Vagina (tissue), 2 donors: ENCODE measurements around the gene KRT9. TPM values are rescaled to one million over a fixed set of nuclear protein-coding genes. Genes with fewer than 3 reads are reported as not detected.

ENCODE experiments used
- DNase-seq, 2 donors: peaks; one replicate each; pipeline ENCODE4 v3.0.0-alpha.2; 2017; ENCODE audit errors: extremely low spot score in 2 of 2
- H3K27ac ChIP-seq: fragments of 200-600 bp; sonication (generic); one replicate; pipeline ENCODE4 v1.5.1; 2019
- H3K27me3 ChIP-seq: fragments of 200-600 bp; sonication (generic); one replicate; pipeline ENCODE4 v1.5.1; 2019
- H3K36me3 ChIP-seq, 2 donors: fragments of 200-600 bp; sonication (generic); one replicate each; pipeline ENCODE4 v1.5.1; 2017 to 2019
- H3K4me1 ChIP-seq: fragments of 200-600 bp; sonication (generic); one replicate; pipeline ENCODE4 v1.5.1; 2019
- H3K4me3 ChIP-seq, 2 donors: fragments of 200-600 bp; sonication (generic); 1 replicate in 1 of 2; 2 replicates in 1 of 2; pipeline ENCODE4 v1.5.1; 2016 to 2019
- H3K9me3 ChIP-seq: fragments of 200-600 bp; sonication (generic); one replicate; pipeline ENCODE4 v1.5.1; 2019
- POLR2A ChIP-seq, 2 donors: fragments of 450-650 bp; IDR thresholded peaks; one replicate each; pipeline ENCODE4 v1.6.1; 2017; ENCODE audit warnings: antibody characterized with exemption in 2 of 2, mild to moderate bottlenecking in 2 of 2, moderate library complexity in 2 of 2
- POLR2AphosphoS5 ChIP-seq, 2 donors: sonication (generic); formaldehyde crosslinking; IDR thresholded peaks; one replicate each; pipeline ENCODE4 v1.9.0; 2017; ENCODE audit warnings: antibody characterized with exemption in 2 of 2, mild to moderate bottlenecking in 2 of 2, low read depth in 1 of 2; ENCODE audit not compliant: insufficient read depth in 1 of 2
- intact Hi-C: fragments of 100-400 bp; cut with DNase I; formaldehyde crosslinking; loops from one replicate; pipeline ENCODE4 v1.15.1; 2023
- total RNA-seq: library from RNA; depleted of rRNA; stranded (reverse); fragments of >200 nt; gene quantifications from one replicate; pipeline ENCODE4 v1.2.3, GENCODE V29; 2016
- TF ChIP-seq, protein P1 (sequence below), 3 experiments: fragments of 450-650 bp in 2 of 3; fragments of 200-600 bp in 1 of 3; sonication (generic) in 1 of 3; IDR thresholded peaks; one replicate each; pipeline ENCODE4 v1.5.1; 2017 to 2019; ENCODE audit warnings: antibody characterized with exemption in 3 of 3, mild to moderate bottlenecking in 2 of 3, moderate library complexity in 2 of 3

The KRT9 gene
- total RNA-seq, 1 donor from 2014 or later: not detected

DNA sequence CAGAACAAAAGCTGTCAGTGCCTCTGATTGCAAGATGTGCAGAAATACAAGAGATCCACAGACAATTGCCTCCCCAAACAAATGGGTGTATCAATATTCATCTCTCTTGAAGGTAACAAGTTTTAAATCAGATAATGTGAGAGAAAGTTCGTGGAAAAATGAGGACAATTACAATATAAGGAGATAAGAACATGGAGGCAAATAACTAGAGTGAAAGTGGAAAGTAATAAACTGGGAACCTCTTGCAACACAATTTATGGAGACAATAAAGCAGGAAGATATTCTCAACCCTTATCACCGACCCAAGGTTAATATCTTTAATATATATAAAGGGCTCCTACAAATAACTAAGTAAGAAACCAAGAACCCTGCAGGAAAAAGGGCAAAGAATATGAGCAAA lies 29.5 kb downstream of the KRT9 start:
- Histone ChIP-seq H3K4me1 (peaks cover 6% of the 10 kb centered on the region), H3K27ac (no peak overlapping the region), H3K36me3 (no peaks in the 10 kb centered on the region), H3K4me3 (no peak overlapping the region), H3K27me3 (no peaks in the 10 kb centered on the region), H3K9me3 (no peaks in the 10 kb centered on the region)
- intact Hi-C loops: no loop called here
- no peak for TF ChIP-seq POLR2AphosphoS5 (IDR thresholded peaks at IDR 0.05; ENCODE audit: insufficient read depth in 1 of 2, low read depth in 1 of 2)
- TF ChIP-seq, protein P1, sequence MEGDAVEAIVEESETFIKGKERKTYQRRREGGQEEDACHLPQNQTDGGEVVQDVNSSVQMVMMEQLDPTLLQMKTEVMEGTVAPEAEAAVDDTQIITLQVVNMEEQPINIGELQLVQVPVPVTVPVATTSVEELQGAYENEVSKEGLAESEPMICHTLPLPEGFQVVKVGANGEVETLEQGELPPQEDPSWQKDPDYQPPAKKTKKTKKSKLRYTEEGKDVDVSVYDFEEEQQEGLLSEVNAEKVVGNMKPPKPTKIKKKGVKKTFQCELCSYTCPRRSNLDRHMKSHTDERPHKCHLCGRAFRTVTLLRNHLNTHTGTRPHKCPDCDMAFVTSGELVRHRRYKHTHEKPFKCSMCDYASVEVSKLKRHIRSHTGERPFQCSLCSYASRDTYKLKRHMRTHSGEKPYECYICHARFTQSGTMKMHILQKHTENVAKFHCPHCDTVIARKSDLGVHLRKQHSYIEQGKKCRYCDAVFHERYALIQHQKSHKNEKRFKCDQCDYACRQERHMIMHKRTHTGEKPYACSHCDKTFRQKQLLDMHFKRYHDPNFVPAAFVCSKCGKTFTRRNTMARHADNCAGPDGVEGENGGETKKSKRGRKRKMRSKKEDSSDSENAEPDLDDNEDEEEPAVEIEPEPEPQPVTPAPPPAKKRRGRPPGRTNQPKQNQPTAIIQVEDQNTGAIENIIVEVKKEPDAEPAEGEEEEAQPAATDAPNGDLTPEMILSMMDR (IDR thresholded peaks at IDR 0.05): no peak
- no peak for DNase-seq

GRCh38 chr17:41540921-41541625 lies 30.8 kb downstream of the KRT9 start:
- Histone ChIP-seq H3K4me3 (no peak overlapping the region), H3K27ac (no peak overlapping the region), H3K36me3 (no peaks in the 10 kb centered on the region), H3K4me1 (peaks cover 15% of the 10 kb centered on the region), H3K9me3 (no peaks in the 10 kb centered on the region), H3K27me3 (no peaks in the 10 kb centered on the region)
- intact Hi-C loops: no loop called here
- no peak for DNase-seq
- TF ChIP-seq, protein P1 (IDR thresholded peaks at IDR 0.05): no peak
- no peak for TF ChIP-seq POLR2AphosphoS5 (IDR thresholded peaks at IDR 0.05; ENCODE audit: insufficient read depth in 1 of 2, low read depth in 1 of 2)
- no peak for TF ChIP-seq POLR2A (IDR thresholded peaks at IDR 0.05)

GRCh38 chr17:41539979-41540701 lies 31.7 kb downstream of the KRT9 start:
- intact Hi-C loops: no loop called here
- no peak for DNase-seq
- peaks cover 23% of the 10 kb centered on the region for H3K4me1 ChIP-seq

GRCh38 chr17:41539071-41539492 lies 32.8 kb downstream of the KRT9 start:
- Histone ChIP-seq H3K4me3 (no peak overlapping the region), H3K4me1 (peaks cover 23% of the 10 kb centered on the region), H3K9me3 (no peaks in the 10 kb centered on the region), H3K27me3 (no peaks in the 10 kb centered on the region), H3K27ac (no peak overlapping the region), H3K36me3 (no peaks in the 10 kb centered on the region)
- TF ChIP-seq POLR2A (IDR thresholded peaks at IDR 0.05) (no peak), POLR2AphosphoS5 (IDR thresholded peaks at IDR 0.05; ENCODE audit: insufficient read depth in 1 of 2, low read depth in 1 of 2) (no peak)
- TF ChIP-seq, protein P1 (IDR thresholded peaks at IDR 0.05): no peak
- intact Hi-C loops: no loop called here
- no peak for DNase-seq

More at GRCh38 chr17:41539979-41540701, 31.7 kb downstream of the KRT9 start:
- TF ChIP-seq POLR2A (IDR thresholded peaks at IDR 0.05) (no peak), POLR2AphosphoS5 (IDR thresholded peaks at IDR 0.05; ENCODE audit: insufficient read depth in 1 of 2, low read depth in 1 of 2) (no peak)
- TF ChIP-seq, protein P1 (IDR thresholded peaks at IDR 0.05): no peak
- Histone ChIP-seq H3K9me3 (no peaks in the 10 kb centered on the region), H3K27me3 (no peaks in the 10 kb centered on the region), H3K36me3 (no peaks in the 10 kb centered on the region), H3K27ac (no peak overlapping the region), H3K4me3 (no peak overlapping the region)

DNA sequence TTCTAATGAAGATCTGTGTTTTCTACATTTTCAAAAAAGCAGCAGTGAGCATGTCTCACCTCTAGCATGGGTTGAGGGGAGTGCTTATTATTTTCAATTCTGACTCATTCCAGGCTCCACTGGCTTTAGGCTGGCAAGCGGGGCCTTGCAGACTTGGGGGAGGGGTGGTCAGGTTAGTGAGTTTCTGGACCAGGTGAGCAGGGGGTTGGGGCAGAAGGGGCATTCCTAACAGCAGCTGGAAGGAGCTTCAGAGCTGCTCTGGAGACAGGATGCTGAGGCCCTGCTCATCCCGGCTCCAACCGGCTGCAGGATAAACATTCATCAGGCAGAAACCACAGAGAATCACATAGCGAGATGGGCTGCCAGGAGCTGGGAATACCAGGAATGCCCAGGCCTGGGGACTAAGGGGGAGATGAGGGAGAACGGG lies 33.3 kb downstream of the KRT9 start:
- Histone ChIP-seq H3K27ac (no peak overlapping the region), H3K36me3 (no peaks in the 10 kb centered on the region), H3K9me3 (no peaks in the 10 kb centered on the region), H3K27me3 (no peaks in the 10 kb centered on the region), H3K4me3 (no peak overlapping the region), H3K4me1 (peaks cover 23% of the 10 kb centered on the region)
- DNase-seq: no peak
- no peak for TF ChIP-seq POLR2A (IDR thresholded peaks at IDR 0.05)
- TF ChIP-seq POLR2AphosphoS5 (IDR thresholded peaks at IDR 0.05; ENCODE audit: insufficient read depth in 1 of 2, low read depth in 1 of 2): no peak
- TF ChIP-seq, protein P1 (IDR thresholded peaks at IDR 0.05): no peak
- intact Hi-C loops: no loop called here
